ENCODE measurements around the gene TBC1D17. TPM values are rescaled to one million over a fixed set of nuclear protein-coding genes. Genes with fewer than 3 reads are reported as not detected.
A peak's percentile ranks its signal among the peaks of the same experiment; 100 is the strongest.

The TBC1D17 gene
- polyA plus RNA-seq, 1 donor (not counting 4 experiments of a cell fraction or from before 2014, with no cell fraction given), result 9.4 TPM

- Histone ChIP-seq H3K79me2 (ENCODE audit: control insufficient read depth, insufficient read depth, low read length) (peaks cover 36% of the 10 kb centered on the region), H3K27me3 (ENCODE audit: control insufficient read depth, extremely low read depth, insufficient read depth, low read length) (no peaks in the 10 kb centered on the region), H3K9ac (ENCODE audit: control insufficient read depth, extremely low read depth, insufficient read depth, low read length) (peak overlapping the region; percentile 99), H3K4me3 (ENCODE audit: control insufficient read depth in 2 of 3, extremely low read depth in 1 of 3, insufficient read depth in 2 of 3, low read depth in 1 of 3, low read length in 3 of 3) (peak overlapping the region; percentile 92 to 95 (median 94)), H3K36me3 (ENCODE audit: control insufficient read depth in 2 of 2, extremely low read depth in 1 of 2, insufficient read depth in 2 of 2, low read length in 2 of 2) (peaks cover 22 to 23% of the 10 kb centered on the region in 2 experiments), H3K4me2 (ENCODE audit: control insufficient read depth, extremely low read depth, insufficient read depth, low read depth, low read length) (peak overlapping the region; percentile 98), H3K4me1 (ENCODE audit: control insufficient read depth, extremely low read depth, insufficient read depth, low read length) (peaks cover 23% of the 10 kb centered on the region), H3K9me3 (ENCODE audit: control insufficient read depth, low read depth, low read length) (no peaks in the 10 kb centered on the region), H3K9me1 (ENCODE audit: control insufficient read depth, extremely low read depth, insufficient read depth, low read length) (no peaks in the 10 kb centered on the region), H3K27ac (ENCODE audit: control insufficient read depth, insufficient read depth, low read length) (peak overlapping the region; percentile 100), H4K20me1 (ENCODE audit: control insufficient read depth, extremely low read depth, insufficient read depth, low read length) (no peaks in the 10 kb centered on the region), H2AFZ (ENCODE audit: control insufficient read depth, low read length) (peak overlapping the region; percentile 99)
- TF ChIP-seq EZH2 (IDR thresholded peaks at IDR 0.05; ENCODE audit: low read length), result no peak
- TF ChIP-seq CTCF (optimal IDR thresholded peaks at IDR 0.05 in 1 of 3, IDR thresholded peaks at IDR 0.05 in 1 of 3, conservative IDR thresholded peaks at IDR 0.05 in 1 of 3; ENCODE audit: extremely low read depth in 1 of 3, insufficient read depth in 2 of 3, low read length in 3 of 3), result no peak
- dilution Hi-C loops (cut with MboI; ENCODE audit: extremely low pct_ligation_motif_present, low sequenced_read_pairs), result no loop called here
- FAIRE-seq (peak; percentile 75), DNase-seq (ENCODE audit: low read depth, low spot score) (peak; percentile 90)
These were observed 981 bp upstream of the TBC1D17 start for GRCh38 chr19:49876422-49877019.

- FAIRE-seq, result peak; percentile 44
- dilution Hi-C loops (cut with MboI; ENCODE audit: extremely low pct_ligation_motif_present, low sequenced_read_pairs), result no loop called here
- H3K9me1 ChIP-seq (ENCODE audit: control insufficient read depth, extremely low read depth, insufficient read depth, low read length), result no peaks in the 10 kb centered on the region
- peak overlapping the region; percentile 99 for H3K9ac ChIP-seq (ENCODE audit: control insufficient read depth, extremely low read depth, insufficient read depth, low read length)
- H3K27ac ChIP-seq (ENCODE audit: control insufficient read depth, insufficient read depth, low read length), result peak overlapping the region; percentile 100
- no peaks in the 10 kb centered on the region for H3K27me3 ChIP-seq (ENCODE audit: control insufficient read depth, extremely low read depth, insufficient read depth, low read length)
- peak overlapping the region; percentile 97 for H2AFZ ChIP-seq (ENCODE audit: control insufficient read depth, low read length)
- H3K4me3 ChIP-seq (ENCODE audit: control insufficient read depth in 2 of 3, extremely low read depth in 1 of 3, insufficient read depth in 2 of 3, low read depth in 1 of 3, low read length in 3 of 3), result peak overlapping the region; percentile 86 to 95 (median 92)
- H3K9me3 ChIP-seq (ENCODE audit: control insufficient read depth, low read depth, low read length), result peaks cover 4% of the 10 kb centered on the region
- TF ChIP-seq CTCF (optimal IDR thresholded peaks at IDR 0.05 in 1 of 3, IDR thresholded peaks at IDR 0.05 in 1 of 3, conservative IDR thresholded peaks at IDR 0.05 in 1 of 3; ENCODE audit: extremely low read depth in 1 of 3, insufficient read depth in 2 of 3, low read length in 3 of 3), result no peak
- no peak for TF ChIP-seq EZH2 (IDR thresholded peaks at IDR 0.05; ENCODE audit: low read length)
- DNase-seq (ENCODE audit: low read depth, low spot score), result peak; percentile 83
- peak overlapping the region; percentile 82 for H3K4me2 ChIP-seq (ENCODE audit: control insufficient read depth, extremely low read depth, insufficient read depth, low read depth, low read length)
- peaks cover 23% of the 10 kb centered on the region for H3K4me1 ChIP-seq (ENCODE audit: control insufficient read depth, extremely low read depth, insufficient read depth, low read length)
- H3K79me2 ChIP-seq (ENCODE audit: control insufficient read depth, insufficient read depth, low read length), result peaks cover 35% of the 10 kb centered on the region
- H3K36me3 ChIP-seq (ENCODE audit: control insufficient read depth in 2 of 2, extremely low read depth in 1 of 2, insufficient read depth in 2 of 2, low read length in 2 of 2), result peaks cover 27 to 31% of the 10 kb centered on the region in 2 experiments
- no peaks in the 10 kb centered on the region for H4K20me1 ChIP-seq (ENCODE audit: control insufficient read depth, extremely low read depth, insufficient read depth, low read length)
These were observed 609 bp downstream of the TBC1D17 start for GRCh38 chr19:49877879-49878743.
